ENCODE measurements around the gene ALG6.
"Not testable (repeated sequence)": the region's sequence is repeated elsewhere in the genome, so short reads cannot be mapped to it uniquely, and the experiment has no call there.

Gene ALG6

GRCh38 chr1:63463248-63463647 is 95.8 kb downstream of the ALG6 start:
- DNase-seq (ENCODE audit: low spot score), result no peak
- no peak overlapping the region for H3K27ac Mint-ChIP-seq
- peaks cover 21% of the 10 kb centered on the region for H3K9me3 Mint-ChIP-seq
- H3K4me3 Mint-ChIP-seq, result no peak overlapping the region
- no peaks in the 10 kb centered on the region for H3K27me3 Mint-ChIP-seq (ENCODE audit: low read depth)
- peaks cover 32% of the 10 kb centered on the region for H3K36me3 Mint-ChIP-seq (ENCODE audit: low read depth)
- peaks cover 3% of the 10 kb centered on the region for H3K4me1 Mint-ChIP-seq (ENCODE audit: low read depth)

GRCh38 chr1:63466181-63466580 is 98.8 kb downstream of the ALG6 start:
- H3K4me1 Mint-ChIP-seq (ENCODE audit: low read depth), result peaks cover 3% of the 10 kb centered on the region
- no peaks in the 10 kb centered on the region for H3K27me3 Mint-ChIP-seq (ENCODE audit: low read depth)
- no peak overlapping the region for H3K27ac Mint-ChIP-seq
- H3K36me3 Mint-ChIP-seq (ENCODE audit: low read depth), result peaks cover 30% of the 10 kb centered on the region
- H3K4me3 Mint-ChIP-seq, result no peak overlapping the region
- H3K9me3 Mint-ChIP-seq, result peaks cover 32% of the 10 kb centered on the region
- no peak for DNase-seq (ENCODE audit: low spot score)

- no peak overlapping the region for H3K27ac Mint-ChIP-seq
These were observed 99.3 kb downstream of the ALG6 start for GRCh38 chr1:63466759-63467158.

GRCh38 chr1:63468683-63469082 is 101.3 kb downstream of the ALG6 start:
- not testable (repeated sequence) for H3K4me3 Mint-ChIP-seq; H3K27ac Mint-ChIP-seq; DNase-seq (ENCODE audit: low spot score); H3K4me1 Mint-ChIP-seq (ENCODE audit: low read depth); H3K27me3 Mint-ChIP-seq (ENCODE audit: low read depth)
- Mint-ChIP-seq H3K9me3 (peaks cover 11% of the 10 kb centered on the region), H3K36me3 (ENCODE audit: low read depth) (peaks cover 18% of the 10 kb centered on the region)

More at GRCh38 chr1:63466759-63467158, 99.3 kb downstream of the ALG6 start:
- Mint-ChIP-seq H3K27me3 (ENCODE audit: low read depth) (no peaks in the 10 kb centered on the region), H3K9me3 (peaks cover 26% of the 10 kb centered on the region), H3K4me3 (no peak overlapping the region), H3K36me3 (ENCODE audit: low read depth) (peaks cover 27% of the 10 kb centered on the region), H3K4me1 (ENCODE audit: low read depth) (peaks cover 3% of the 10 kb centered on the region)
- DNase-seq (ENCODE audit: low spot score), result no peak

- DNase-seq (ENCODE audit: low spot score), result no peak
- H3K9me3 Mint-ChIP-seq, result peaks cover 2% of the 10 kb centered on the region
- no peak overlapping the region for H3K27ac Mint-ChIP-seq
- no peaks in the 10 kb centered on the region for H3K27me3 Mint-ChIP-seq (ENCODE audit: low read depth)
- H3K36me3 Mint-ChIP-seq (ENCODE audit: low read depth), result peaks cover 10% of the 10 kb centered on the region
- H3K4me3 Mint-ChIP-seq, result no peak overlapping the region
- H3K4me1 Mint-ChIP-seq (ENCODE audit: low read depth), result no peaks in the 10 kb centered on the region
These were observed 108.3 kb downstream of the ALG6 start for GRCh38 chr1:63475761-63476160.

- Mint-ChIP-seq H3K27ac (no peak overlapping the region), H3K9me3 (no peaks in the 10 kb centered on the region), H3K36me3 (ENCODE audit: low read depth) (peaks cover 4% of the 10 kb centered on the region), H3K4me3 (no peak overlapping the region), H3K4me1 (ENCODE audit: low read depth) (no peaks in the 10 kb centered on the region), H3K27me3 (ENCODE audit: low read depth) (no peaks in the 10 kb centered on the region)
- no peak for DNase-seq (ENCODE audit: low spot score)
These were observed 112.6 kb downstream of the ALG6 start for GRCh38 chr1:63480057-63480456.

- Mint-ChIP-seq H3K9me3 (no peaks in the 10 kb centered on the region), H3K27me3 (ENCODE audit: low read depth) (no peaks in the 10 kb centered on the region), H3K27ac (no peak overlapping the region), H3K4me3 (no peak overlapping the region), H3K36me3 (ENCODE audit: low read depth) (peaks cover 6% of the 10 kb centered on the region), H3K4me1 (ENCODE audit: low read depth) (no peaks in the 10 kb centered on the region)
- DNase-seq (ENCODE audit: low spot score), result no peak
These were observed 119.2 kb downstream of the ALG6 start for GRCh38 chr1:63486629-63487028.

GRCh38 chr1:63487336-63488065 is 120.1 kb downstream of the ALG6 start:
- Mint-ChIP-seq H3K9me3 (no peaks in the 10 kb centered on the region), H3K4me1 (ENCODE audit: low read depth) (no peaks in the 10 kb centered on the region), H3K4me3 (no peak overlapping the region), H3K27ac (no peak overlapping the region), H3K36me3 (ENCODE audit: low read depth) (peaks cover 6% of the 10 kb centered on the region), H3K27me3 (ENCODE audit: low read depth) (no peaks in the 10 kb centered on the region)
- DNase-seq (ENCODE audit: low spot score), result no peak

Measured in T-helper 2 cell treated with Interferon-gamma antibody and Interleukin-4, amounts not matched to agents 5 μg/mL and 100 μg/mL, for 36 hours (primary cell).